ENCODE measurements around the gene CCR9.

DNA sequence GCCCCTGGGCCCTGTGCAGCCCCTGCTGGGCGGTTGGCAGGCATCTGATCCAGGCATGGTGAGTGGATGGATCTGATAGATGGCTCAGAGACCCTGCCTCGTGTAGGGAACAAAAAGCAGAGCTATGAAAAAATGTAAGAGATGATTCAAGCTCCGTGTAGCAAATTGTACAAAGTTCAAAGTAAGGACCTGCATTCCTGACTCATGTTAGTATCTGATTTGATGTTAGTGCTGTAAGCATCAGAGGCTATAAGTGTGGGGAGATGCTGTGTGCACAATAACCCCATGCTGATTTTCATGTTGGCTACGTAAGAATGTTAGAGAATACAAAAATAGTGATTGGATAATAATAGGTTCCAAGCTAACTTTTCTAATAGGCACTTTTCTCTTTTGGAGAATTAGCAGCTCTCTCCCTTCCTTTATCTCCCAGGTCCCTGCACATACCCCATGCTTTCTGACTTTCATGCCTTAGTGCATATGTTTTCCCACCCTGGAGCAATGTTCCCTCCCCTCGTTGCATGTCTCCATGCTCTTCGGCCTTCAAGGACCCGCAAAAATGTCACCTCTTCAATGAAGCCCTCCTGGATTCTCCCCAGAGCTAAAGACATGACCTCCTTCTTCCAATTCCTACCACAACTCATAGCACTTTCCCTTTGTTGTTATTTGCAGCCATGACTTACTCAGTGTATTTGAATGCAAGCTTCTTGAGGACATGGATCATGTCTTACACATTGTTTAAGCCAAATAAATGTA, 1.6 kb downstream of the CCR9 start:
- TF ChIP-seq POLR2AphosphoS5 (IDR thresholded peaks at IDR 0.05; ENCODE audit: low read depth, low read length) (no peak), SIN3A (IDR thresholded peaks at IDR 0.05; ENCODE audit: borderline replicate concordance, insufficient read depth, low read length) (no peak), REST (IDR thresholded peaks at IDR 0.05; ENCODE audit: insufficient read depth in 1 of 2, low read depth in 2 of 2, low read length in 2 of 2) (no peak), TAF1 (IDR thresholded peaks at IDR 0.05; ENCODE audit: borderline replicate concordance, insufficient read depth, low read length) (no peak)
